CMK (cell line): Measurements from ENCODE around the gene COPS9.

ENCODE experiments used
- DNase-seq: peaks from one replicate; pipeline ENCODE4 v3.0.0-alpha.2; 2010; ENCODE audit warnings: low read depth

COPS9 gene

GRCh38 chr2:240134466-240134865, 1.6 kb downstream of the COPS9 start:
- DNase-seq = no peak

GRCh38 chr2:240133401-240133800, 2.7 kb downstream of the COPS9 start:
- no peak for DNase-seq

DNA sequence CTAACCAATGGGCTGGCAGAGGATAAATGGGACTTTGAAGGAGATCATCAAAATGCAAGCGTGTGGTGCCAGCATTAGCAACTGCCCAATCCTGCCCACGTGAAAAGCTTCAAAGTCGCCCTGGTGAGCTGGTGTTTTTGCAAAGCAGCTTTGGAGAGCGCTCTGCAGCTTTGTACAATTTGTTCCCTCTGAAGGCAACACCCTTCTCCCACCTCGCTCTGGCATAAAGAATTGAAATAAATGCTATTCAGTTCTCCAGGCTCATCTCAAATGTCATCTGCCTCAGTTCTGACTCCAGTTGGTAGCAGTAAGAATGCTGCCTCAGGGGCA, 3.5 kb downstream of the COPS9 start:
- DNase-seq = no peak

GRCh38 chr2:240131941-240132650, 4.0 kb downstream of the COPS9 start:
- DNase-seq = no peak

- DNase-seq = no peak
Observed at GRCh38 chr2:240131296-240131695, 4.8 kb downstream of the COPS9 start.

- DNase-seq = no peak
Observed at GRCh38 chr2:240130393-240131195, 5.5 kb downstream of the COPS9 start.

GRCh38 chr2:240129731-240130392, 6.2 kb downstream of the COPS9 start:
- no peak for DNase-seq

- DNase-seq = no peak
Observed at GRCh38 chr2:240129311-240129710, 6.8 kb downstream of the COPS9 start.

DNA sequence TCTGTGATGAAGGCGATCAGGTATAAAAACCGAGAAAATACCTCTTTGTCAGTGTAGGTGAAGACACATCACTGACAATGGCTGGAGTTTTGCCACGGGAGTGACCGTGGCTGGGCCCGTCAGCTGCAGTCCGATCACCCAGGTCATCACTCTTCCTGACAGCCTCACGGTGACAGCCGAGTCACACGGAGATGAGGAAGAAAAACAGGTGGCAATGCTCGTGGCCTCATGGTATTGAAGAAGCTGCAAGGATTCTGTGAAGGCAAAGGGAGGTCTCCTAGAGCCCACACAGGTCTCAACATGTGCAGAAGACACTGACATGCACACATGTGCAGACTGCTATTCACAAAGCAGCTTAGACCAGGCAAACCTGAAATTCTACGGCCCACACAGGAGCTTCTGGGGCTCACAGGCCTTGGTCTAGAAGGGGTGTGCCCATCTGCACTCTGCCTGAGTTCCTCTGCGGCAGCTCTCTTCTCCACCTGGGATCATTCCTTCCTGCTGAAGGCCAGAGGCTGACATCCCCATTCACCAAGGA, 7.4 kb downstream of the COPS9 start:
- no peak for DNase-seq

DNA sequence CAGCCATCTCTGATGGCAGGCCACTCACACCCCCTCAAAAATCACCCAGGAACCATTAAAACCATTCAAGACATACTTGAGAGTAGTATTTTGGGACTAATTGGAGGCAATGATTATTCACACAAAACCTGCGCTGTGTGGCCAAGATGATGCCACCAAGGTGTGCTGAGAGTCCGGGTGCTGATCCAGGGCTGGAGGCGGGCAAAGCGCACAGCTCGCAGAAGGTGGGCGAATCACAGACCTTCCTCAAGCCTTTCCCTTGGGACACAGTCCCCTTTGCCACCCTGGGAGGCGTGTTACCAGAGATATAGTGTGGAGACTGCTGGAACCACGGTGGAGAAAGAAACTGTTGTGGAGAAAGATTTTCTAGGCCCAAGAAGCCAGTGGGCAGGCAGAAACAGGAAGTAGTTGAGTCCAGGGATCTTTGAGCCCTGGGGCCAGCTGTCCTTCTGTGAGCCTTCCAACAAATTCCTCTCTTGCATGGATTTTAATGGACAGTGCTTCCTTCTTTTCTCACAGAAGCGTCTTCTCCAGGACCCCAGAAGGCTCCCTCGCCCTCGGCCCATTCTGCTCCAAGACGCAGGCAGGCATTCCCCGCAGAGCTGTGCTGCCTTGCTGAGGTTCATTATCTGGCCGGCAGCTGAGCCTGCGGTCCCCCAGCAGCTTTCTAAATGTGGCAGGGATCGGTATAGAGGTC, 8.0 kb downstream of the COPS9 start:
- DNase-seq = no peak

- no peak for DNase-seq
Observed at GRCh38 chr2:240127191-240127750, 8.8 kb downstream of the COPS9 start.

- no peak for DNase-seq
Observed at GRCh38 chr2:240126731-240127130, 9.4 kb downstream of the COPS9 start.

- DNase-seq = no peak
Observed at GRCh38 chr2:240125742-240126141, 10.4 kb downstream of the COPS9 start.

- no peak for DNase-seq
Observed at GRCh38 chr2:240124651-240125030, 11.5 kb downstream of the COPS9 start.

DNA sequence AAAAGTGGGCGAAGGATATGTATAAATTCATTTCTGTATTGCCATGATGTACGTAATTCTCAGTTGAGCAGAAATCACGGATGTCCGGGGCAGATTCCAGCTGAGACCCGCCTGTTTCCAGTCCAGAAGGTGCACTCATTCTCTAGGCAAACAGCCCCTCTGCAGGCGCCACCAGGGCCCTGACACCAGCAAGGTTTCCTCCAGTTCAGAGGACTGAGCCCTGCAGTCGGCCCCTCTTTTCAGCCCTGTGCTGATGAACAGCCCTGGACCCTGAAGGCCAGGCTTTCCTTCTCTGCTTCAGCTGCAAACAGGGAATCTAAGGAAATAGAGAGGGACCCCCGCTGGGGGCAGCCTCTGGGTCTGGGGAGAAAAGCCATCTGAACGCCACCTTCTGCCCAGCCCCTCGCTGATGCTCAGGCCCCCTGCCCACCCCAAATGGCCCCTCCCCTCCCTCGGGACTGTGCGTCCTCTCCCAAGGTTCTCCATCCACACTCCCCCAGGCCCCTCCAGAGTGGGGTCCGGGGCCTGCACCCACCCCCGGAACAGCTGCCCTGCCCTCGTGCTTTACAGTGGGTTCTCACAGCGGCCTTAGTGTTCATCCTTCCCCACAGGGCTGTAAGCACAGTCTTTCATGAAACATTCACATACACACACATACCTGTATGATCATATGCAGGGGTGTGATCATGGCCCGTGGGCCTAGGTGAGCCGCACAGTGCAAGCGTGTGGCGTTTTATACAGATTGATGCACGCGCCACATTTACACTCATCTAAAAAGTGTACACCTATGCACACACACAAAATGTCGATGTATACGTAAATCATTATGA, 12.1 kb downstream of the COPS9 start:
- DNase-seq = no peak

DNA sequence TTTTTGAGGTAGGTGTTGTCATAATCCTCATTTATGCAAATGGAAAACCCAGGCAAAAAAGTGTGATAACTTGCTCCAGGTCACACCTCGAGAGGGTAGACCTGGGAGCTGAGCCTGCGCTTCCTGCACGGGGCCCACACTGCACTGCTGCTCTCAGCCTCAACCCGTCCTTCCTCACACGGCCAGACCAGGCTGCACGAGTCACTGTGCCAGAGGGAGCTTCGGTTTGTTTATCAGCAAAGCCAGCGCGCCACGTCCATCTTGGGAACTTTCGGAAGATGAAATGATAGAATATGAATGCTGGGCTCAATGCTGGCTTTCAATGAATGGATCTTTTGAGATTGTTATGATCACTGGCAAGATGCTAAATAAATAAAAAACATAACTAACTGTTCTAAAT, 14.4 kb downstream of the COPS9 start:
- no peak for DNase-seq

- no peak for DNase-seq
Observed at GRCh38 chr2:240121190-240121589, 14.9 kb downstream of the COPS9 start.

GRCh38 chr2:240114233-240114632, 21.9 kb downstream of the COPS9 start:
- no peak for DNase-seq

DNA sequence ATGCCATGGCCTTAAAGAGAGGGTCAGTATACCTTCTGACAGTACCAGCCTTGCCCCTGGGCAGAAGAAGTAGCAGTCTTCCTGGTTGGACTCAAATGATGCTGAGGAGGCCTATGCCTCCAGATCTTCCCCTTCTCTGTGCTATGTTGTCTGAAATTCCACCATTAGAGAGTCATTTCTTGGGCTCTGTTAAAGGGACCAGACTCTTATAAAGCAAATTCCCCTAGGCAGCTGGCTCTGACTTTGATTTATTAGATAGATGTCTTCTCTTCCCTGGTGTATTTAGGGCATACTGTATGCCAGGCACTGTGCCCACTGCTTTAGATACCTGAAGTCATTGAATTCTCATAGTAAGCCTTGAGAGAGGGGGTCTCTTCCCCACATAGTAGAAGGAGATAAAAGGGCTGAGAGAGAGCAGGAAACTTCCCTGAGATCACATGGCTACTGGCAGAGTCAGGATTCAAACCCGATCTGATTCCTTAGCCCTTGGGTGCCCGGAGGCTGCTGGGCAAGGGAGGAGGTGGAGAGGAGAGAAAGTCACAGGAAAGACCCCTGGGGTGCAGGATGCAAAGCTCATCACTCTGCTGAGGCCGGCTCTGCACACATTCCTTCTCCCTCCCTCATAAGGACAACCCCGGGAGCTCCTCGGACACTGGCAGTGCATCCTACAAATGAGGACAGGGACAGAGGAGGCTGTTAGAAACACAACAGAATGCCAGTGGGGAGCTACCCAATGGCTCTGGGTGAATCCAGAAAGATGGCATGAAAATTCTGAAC, 23.0 kb downstream of the COPS9 start:
- DNase-seq = no peak

GRCh38 chr2:240111253-240111652, 24.9 kb downstream of the COPS9 start:
- DNase-seq = no peak
